HuH-7.5 (cell line): ENCODE data around the gene MND1.

Experiments
- DNase-seq: peaks from one replicate; pipeline ENCODE4 v3.0.0; 2011; ENCODE audit warnings: low spot score

Gene MND1

DNA sequence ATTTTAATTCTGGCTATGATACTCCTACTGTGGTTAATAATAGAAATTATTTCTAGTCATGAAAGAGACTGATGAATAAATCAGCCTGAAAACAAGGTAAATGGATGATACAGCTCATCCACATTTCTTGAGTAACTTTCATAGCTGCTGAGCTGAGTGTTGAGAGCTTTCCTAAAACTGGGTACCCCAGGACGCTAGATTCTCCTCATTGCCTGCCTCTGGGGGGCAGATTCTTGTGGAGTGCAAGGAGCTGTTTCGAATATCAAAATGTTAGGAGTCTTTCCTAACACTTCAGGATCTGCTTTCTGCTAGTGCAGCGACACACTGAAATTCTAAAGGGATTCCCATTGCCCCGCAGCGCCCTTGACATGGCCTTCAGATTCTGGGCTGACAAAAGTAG, 2.1 kb downstream of the MND1 start:
- no peak for DNase-seq

DNA sequence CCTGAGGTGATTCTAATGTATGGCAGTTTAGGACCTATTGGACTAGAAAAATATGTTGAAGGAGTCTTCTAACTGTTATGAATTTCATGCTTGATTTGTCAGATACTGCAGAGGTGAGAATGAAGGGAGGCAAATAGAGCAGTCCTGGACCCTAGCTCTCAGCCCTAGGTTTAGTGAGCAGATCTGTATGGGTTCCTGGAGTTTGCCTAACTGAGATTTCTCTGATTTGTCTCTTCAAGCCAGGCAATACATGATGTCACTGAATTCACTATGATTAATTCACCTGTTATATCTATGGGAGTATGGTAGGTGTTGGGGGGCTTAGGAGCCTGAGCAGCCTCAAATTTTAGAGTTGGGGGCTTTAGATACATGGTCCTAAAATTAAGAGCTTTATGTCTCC, 2.6 kb downstream of the MND1 start:
- no peak for DNase-seq

DNA sequence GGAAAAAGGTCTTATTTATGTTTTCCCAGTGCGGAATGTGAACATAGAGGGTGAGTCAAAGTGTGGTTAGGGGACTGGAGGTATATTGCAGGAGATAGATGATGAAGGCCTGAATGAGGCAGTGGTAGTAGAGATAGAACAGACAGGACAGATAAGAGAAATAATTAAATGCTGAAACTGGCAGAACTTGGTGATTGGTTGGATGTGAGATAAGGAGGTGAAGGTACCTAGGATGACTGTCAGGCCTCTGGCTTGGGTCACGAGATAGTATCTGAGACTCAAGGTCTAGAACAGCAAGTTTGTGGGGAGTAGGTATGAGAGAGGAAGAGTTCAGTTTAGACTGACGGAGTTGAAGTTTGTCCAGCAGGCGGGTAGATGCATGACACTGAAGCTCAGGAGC, 3.5 kb downstream of the MND1 start:
- DNase-seq = no peak

DNA sequence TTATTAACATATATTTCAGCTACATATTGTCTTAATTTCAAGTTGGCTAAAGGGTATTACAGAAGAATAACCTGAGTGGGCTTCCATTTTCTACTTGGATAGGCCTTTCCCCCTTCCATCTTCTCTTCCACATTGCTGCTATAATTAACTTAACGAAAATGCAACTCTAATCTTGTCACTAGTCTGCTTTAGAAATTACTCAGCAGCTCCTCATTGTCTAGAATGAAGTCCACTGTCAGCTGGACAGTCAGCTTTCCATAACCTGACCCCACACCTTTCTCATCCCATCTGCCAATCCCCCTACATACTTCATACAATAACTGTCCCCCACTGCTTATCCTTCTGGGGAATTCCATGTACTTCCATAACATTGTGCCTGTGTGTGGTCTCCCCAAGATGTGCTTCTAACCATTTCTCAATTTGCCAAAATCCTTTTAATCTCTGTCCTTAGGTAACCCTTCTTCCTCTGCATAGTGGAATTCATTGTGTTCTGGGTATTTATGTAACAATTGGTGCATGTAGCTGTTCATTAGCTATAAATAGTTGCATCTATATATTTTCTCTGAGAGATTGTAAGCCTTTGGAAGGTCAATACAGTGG, 4.8 kb downstream of the MND1 start:
- no peak for DNase-seq

DNA sequence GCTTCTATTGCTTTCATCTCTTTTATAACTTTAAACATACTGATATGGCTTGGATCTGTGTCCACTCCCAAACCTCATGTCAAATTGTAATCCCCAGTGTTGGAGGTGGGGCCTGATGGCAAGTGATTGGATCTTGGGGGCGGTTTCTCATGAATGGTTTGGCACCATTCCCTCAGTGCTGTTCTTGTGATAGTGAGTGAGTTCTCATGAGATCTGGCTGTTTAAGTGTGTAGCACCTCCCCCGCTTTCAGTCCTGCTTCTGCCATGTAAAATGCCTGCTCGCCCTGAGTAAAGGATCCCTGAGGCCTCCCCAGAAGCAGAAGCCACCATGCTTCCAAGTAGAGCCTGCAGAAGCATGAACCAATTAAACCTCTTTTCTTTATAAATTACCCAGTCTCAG, 17.7 kb downstream of the MND1 start:
- DNase-seq = no peak

DNA sequence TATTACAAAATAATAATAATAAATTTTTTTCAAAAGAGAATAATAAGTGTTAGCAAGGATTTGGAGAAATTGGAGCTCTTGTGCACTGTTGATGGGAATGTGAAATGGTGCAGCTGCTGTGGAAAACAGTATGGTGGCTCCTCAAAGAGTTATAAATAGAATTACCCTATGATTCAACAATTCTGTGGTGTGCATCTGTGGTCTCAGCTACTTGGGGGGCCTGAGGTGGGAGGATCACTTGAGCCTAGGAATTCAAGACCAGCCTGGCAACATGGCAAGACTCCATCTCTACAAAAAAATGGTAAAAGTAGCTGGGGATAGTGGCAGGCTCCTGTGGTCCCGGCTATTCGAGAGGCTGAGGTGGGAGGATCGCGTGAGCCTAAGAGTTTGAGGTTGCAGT, 19.6 kb downstream of the MND1 start:
- DNase-seq = no peak

DNA sequence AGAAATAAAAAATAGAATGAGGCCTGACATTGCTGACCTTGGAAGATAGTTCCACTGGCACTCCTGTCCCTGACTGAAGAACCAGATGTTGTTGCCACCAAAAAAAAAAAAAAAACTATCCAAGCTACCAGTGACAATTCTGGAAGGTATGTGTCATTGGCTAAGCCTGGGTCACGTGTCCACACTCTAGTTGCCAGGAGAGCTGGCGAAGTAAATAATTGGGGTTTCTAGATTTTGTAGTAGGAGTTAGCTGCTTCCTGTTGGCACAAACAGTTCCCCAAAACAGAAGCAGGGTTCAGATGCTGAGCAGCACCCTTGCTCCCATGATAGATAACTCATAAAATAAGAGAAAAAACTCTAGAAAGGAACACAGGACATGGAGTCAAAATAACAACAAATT, 20.5 kb downstream of the MND1 start:
- no peak for DNase-seq

DNA sequence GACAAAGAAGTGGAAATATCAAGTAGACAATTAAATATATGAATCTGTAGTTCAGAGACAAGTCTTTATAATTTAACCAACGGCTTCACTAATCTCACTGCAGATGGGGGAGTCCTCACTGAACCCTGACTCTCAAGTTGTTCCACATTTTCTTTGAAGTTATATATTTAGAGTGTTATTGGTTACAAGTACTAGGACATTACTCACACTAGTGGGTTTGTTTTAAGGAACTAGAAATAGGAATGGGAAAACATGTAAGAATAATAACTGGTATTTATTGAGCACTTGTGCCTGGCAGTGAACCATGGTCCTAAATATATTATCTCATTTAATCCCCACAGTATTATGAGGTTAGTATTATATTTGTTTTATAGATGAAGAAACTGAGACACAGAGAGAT, 22.0 kb downstream of the MND1 start:
- DNase-seq = no peak

DNA sequence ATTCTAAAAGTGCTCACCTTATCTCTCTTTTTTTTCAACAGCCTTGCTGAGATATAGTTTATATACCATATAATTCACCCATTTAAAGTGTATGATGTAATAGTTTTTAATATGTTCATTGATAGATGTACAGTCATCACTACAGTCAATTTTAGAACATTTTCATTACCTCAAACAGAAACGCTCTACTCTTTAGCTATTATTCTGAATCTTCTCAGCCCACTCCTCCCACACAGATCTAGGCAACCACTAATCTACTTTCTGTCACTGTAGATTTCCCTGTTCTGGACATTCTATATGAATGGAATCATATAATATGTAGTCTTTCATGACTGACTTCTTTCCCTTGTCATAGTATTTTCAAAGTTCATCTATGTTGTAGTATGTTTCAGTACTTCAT, 22.6 kb downstream of the MND1 start:
- DNase-seq = no peak

DNA sequence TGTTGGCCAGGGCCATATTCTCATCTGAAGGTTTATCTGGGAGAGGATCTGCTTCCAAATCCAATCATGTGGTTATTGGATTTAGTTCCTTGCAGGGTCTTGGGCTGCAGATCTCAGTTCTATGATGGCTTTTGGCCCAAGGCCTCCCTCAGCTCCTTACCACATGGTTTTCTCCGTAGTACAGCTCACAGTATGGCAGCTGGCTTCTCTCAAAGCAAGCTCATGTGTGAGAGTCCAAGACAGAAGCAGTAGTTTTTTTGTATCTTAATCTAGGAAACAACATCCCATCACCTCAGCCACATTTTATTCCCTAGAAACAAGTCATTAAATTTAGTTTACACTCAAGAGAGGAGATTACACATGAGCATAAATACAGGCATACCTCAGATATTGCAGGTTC, 24.5 kb downstream of the MND1 start:
- no peak for DNase-seq

DNA sequence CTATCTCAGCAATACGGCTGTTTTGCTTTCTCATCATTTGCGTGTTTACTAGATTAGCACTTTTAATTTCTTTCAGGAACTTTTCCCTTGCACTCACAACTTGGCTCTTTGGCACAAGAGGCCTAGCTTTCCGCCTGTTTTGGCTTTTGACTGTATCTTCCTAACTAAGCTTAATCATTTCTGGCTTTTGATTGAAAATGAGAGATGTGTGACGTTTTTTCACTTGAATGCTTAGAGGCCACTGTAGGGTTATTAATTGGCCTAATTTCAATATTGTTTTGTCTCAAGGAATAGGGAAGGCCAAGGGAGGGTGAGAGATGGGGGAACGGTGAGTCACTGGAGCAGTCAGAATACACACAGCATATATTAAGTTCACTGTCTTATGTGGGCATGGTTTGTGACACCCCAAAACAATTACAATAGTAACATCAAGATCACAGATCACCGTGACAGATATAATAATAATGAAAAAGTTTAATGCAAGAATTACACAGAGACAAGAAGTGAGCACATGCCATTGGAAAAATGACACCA, 27.3 kb downstream of the MND1 start:
- no peak for DNase-seq

DNA sequence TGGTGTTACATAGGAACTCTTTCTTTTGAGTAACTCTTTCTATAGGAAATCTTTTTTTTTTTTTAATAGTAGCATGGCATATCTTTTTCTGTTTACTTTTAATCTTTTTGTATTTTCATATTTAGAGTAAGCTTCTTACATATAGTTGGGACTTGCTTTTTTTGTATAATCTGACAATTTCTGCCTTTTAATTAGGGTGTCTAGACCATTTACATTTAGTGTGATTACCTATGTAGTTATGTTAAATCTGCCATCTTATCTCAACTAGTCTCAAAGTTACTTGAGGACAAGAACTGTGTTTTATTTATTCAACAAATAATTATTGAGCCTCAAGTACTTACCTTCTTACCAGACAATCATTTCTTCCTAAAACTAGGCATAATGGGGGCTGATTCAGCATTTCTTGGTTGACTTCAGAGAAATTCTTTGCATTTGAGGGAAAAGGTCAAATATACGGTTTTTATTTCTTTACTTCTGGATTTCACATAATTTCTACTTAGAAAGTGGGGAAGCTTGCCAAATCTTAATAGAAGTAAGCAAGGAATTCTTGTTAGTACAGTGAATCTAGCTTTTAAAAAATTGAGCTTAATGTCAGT, 28.6 kb downstream of the MND1 start:
- no peak for DNase-seq

DNA sequence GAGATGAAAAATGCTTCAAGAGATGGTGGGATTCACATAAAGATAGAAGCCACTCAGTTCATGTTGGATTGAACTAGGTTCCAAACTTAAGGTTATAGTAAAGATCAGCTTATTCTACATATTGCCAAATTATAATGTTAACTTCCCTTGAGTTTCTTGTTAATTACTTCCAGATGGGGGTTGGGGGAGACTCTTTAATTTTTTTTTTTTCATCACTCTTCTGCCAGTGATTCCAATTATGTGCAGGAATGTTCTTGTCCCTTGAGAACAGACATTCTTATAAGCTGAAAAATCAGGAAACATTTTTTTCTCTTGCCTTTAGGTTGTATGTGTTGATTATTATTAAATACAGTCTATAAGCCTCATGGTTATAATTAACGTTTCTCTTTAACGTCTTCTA, 30.0 kb downstream of the MND1 start:
- DNase-seq = no peak

DNA sequence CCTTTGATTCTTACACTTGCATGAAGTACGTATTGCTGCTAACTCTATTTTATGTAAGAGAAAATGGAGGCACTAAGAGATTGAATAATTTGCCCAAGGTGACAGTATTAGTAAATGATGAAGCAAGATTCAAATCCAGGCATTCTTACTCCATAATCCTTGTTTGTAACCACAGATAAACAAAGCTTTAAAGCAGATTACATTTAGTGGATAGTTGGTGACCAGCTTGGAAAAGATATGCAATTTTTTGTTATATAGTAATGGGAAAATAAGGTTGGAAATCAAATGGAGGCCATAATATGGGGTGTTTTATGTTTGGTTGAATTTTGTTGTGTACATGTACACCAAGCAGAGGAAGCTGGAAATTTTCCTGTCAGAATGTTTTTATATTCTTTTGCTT, 30.8 kb downstream of the MND1 start:
- DNase-seq = no peak

DNA sequence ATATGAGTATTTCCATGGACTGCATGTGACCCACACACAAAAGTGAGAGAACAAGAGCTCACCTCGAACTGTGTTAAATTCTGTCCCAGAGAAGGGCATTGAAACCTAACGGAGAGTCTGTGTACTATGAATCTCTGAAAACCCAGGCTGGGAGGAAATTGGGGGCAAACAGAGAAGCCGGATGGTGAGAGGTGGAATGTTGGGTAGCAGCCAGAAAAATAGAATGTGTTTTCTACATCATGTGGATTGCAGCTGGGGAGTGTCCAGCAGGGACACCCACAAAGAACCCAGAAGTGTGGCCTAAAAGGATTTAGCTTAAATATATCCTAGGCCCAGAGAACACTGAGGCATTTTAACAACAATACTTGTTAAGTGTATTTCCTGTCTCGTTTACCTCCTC, 38.6 kb downstream of the MND1 start:
- no peak for DNase-seq

DNA sequence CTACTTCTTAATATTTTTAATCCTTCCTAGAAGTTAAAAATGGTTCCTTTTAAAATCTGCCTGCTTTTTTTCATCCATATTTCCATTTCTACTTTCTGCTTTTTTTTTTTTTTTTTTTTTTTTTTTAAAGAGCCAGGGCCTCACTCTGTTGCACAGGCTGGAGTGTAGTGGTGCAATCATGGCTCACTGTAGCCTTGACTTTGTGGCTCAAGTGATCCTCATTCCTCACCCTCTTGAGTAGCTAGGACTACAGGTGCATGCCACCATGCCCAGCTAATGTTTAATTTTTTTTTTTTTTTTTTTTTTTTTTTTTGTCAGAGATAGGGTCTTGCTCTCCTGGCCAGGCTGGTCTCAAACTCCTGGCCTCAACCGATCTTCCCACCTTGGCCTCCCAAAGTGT, 39.7 kb downstream of the MND1 start:
- no peak for DNase-seq

DNA sequence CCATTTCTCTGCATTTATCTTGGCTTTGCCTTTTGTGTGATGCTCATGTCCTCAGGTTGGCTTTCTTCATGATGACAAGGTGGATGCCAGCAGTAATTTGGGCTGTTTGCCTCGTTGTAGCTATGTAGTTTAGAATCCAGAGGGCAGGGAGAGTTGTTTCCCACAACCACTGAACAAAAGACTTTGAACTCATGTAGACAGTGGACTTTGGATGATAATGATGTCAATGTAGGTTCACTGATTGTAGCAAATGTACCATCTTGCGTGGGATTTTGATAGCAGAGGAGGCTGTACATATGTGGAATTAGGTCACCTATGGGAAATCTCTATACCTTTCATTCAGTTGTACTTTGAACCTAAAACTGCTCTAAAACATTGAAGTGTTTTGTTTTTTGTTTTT, 41.3 kb downstream of the MND1 start:
- DNase-seq = no peak

DNA sequence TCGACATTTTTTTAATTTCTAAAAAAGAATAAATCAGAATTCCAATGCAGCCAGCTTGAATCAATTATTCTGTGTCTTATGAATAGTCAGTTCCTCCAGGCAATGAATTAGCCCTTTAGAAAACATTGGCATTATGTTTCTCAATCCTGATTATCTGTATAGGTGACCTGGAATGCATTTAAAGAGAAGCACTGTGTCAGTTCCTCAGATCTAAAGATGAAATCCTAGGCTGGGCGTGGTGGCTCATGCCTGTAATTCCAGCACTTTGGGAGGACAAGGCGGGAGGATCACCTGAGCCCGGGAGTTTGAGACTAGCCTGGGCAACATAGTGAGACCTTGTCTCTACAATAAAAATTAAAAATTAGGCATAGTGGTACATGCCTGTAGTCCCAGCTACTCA, 43.5 kb downstream of the MND1 start:
- DNase-seq = no peak

DNA sequence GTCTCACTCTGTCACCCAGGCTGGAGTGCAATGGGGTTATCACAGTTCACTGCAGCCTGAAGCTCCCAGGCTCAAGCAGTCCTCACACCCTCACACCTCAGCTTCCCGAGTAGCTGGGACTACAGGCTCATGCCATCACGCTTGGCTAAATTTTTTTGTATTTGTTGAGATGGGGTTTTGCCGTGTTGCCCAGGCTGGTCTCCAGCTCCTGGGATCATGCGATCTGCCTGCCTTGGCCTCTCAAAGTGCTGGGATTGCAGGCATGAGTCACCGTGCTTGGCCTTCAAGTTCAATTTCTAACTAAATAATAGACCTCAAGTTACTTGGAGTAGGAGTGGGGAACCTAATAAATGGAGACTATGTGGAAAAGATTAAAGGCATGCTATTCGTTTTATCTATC, 48.9 kb downstream of the MND1 start:
- no peak for DNase-seq

DNA sequence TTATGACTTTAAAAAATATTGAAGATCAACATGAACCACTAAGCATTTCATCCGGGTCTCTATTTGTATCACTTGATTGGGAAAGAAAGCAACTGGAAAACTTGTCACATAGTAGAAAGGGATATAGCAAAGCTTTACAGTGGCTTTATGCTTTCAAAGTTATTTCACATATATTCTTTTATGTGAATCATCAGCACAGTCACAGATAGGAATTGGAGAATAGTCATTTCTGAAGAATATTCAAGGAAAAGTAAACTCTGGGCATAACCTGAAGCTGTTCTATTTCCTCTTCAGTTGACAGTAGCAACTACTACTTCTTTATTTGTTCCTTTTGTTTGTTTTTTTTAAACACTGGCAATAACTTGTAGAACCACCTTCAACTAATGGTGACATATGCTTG, 50.5 kb downstream of the MND1 start:
- no peak for DNase-seq

DNA sequence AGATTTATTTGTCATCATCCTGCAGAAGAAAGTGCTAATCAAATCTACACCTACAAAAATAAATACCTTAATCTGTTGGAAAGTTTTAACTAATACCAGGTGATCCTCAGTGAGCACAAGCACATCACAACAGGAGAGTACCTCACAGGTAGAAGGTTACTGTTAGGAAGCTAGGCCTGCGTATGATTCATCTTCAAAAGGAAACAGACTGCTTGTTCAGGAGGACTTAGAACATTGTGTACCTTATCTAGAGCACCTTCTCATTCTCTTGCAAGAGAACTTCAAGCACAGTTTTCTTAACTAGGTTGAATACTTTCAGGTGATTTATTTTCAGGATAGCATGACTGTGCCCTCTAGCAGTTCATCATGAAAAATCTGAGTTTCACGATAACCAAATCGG, 54.2 kb downstream of the MND1 start:
- DNase-seq = no peak

DNA sequence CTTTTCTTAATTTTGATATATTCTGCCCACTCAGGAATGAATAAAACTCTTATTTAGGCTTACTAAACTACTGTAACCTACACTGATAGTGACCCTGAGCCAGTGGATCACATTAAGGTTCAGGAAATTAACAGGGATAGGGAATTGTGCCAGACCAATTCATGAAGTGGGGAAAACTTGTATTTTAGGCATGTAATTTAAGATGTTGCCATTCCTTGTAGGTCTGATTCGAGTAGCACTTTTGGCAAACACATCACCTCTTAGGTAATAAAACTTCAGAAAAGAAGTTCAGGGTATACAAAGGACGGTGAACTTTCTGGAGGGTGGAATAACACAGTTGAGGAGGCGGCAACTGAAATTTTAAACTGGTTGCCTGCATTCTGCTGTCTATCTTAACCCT, 54.9 kb downstream of the MND1 start:
- no peak for DNase-seq

DNA sequence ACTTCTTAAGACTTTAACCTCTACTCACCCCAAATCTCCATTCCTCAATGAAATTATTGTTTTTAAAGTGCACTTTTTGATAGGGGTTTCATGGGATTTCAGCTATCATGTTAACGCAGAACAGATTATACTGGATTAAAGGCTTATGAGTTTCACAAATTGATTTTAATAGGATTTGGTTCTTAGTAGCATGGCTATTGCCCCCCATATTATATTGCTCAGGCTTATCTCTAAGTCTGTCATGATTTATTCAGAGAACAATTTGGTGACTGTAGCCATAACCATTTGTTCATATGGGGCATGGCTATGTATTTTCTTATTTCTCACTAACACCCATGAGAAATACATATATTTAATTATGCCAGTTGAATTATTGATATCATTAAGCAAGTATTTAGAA, 57.0 kb downstream of the MND1 start:
- DNase-seq = no peak

DNA sequence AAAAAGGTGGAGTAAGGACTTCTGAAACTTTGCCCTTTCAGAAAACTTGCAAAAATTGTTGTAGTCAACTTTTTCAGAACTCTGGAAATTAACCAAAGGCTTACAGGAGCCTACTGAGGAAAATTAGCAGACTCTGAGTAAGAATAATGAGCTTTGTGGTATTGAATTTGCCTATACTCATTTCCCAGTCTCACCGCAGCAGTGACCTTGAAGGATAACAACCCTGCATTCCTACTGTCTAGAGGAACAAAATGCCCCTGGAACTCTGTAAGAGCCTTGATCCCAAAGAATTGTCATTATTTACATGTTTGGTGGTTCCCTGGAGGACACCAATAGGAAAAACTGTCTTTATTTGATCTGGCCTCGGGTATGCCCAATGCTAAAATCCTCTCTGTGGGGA, 57.9 kb downstream of the MND1 start:
- DNase-seq = no peak
